ENCODE data around the gene CPXM2. TPM values are rescaled to one million over a fixed set of nuclear protein-coding genes. Genes with fewer than 3 reads are reported as not detected.

CPXM2 gene
- total RNA-seq, 1 donor from 2014 or later: not detected

- H3K9me3 Mint-ChIP-seq: peaks cover 3% of the 10 kb centered on the region
These were observed 50.0 kb downstream of the CPXM2 start for GRCh38 chr10:123841560-123841959.

GRCh38 chr10:123841115-123841514 is 50.5 kb downstream of the CPXM2 start:
- Mint-ChIP-seq H3K4me1 (no peaks in the 10 kb centered on the region), H3K27me3 (peaks cover 12% of the 10 kb centered on the region), H3K9me3 (peaks cover 3% of the 10 kb centered on the region), H3K4me3 (no peak overlapping the region), H3K27ac (no peak overlapping the region), H3K36me3 (ENCODE audit: low read depth) (no peaks in the 10 kb centered on the region)
- ChIA-PET CTCF (no interaction called here), POLR2A (no interaction called here)
- DNase-seq (no peak), ATAC-seq (ENCODE audit: low read depth) (no peak)
- intact Hi-C loops (cut with micrococcal nuclease): no loop called here
- TF ChIP-seq CTCF (IDR thresholded peaks at IDR 0.05): no peak

More at GRCh38 chr10:123841560-123841959, 50.0 kb downstream of the CPXM2 start:
- POLR2A ChIA-PET: no interaction called here
- H3K27ac Mint-ChIP-seq: no peak overlapping the region
- DNase-seq: no peak
- peaks cover 8% of the 10 kb centered on the region for H3K27me3 Mint-ChIP-seq
- no peaks in the 10 kb centered on the region for H3K36me3 Mint-ChIP-seq (ENCODE audit: low read depth)
- no peak for TF ChIP-seq CTCF (IDR thresholded peaks at IDR 0.05)
- H3K4me3 Mint-ChIP-seq: no peak overlapping the region
- CTCF ChIA-PET: no interaction called here
- intact Hi-C loops (cut with micrococcal nuclease): no loop called here
- H3K4me1 Mint-ChIP-seq: no peaks in the 10 kb centered on the region
- ATAC-seq (ENCODE audit: low read depth): no peak

DNA sequence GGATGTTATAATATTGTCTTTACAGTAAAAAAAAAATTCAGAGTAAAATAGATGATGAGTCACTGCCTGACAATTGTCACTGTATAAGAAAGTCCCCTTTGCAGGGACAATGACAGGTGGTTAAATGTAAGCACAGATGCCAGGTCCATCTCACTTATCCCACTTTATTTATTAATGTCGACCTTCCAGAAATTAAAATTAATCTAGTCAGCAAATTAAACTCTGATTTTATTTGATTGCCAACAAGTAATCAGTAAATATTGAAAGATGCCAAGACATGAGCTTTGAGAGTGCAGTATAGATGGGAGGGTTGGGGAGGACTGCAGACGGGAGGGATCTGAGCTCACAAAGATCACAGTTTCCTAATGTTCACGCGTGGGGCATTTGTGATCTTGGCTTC is 50.9 kb downstream of the CPXM2 start:
- intact Hi-C loops (cut with micrococcal nuclease): no loop called here
- Mint-ChIP-seq H3K27me3 (peaks cover 14% of the 10 kb centered on the region), H3K36me3 (ENCODE audit: low read depth) (no peaks in the 10 kb centered on the region), H3K4me3 (no peak overlapping the region), H3K27ac (no peak overlapping the region), H3K4me1 (no peaks in the 10 kb centered on the region), H3K9me3 (peaks cover 3% of the 10 kb centered on the region)
- DNase-seq (no peak), ATAC-seq (ENCODE audit: low read depth) (no peak)
- ChIA-PET CTCF (no interaction called here), POLR2A (no interaction called here)
- no peak for TF ChIP-seq CTCF (IDR thresholded peaks at IDR 0.05)

GRCh38 chr10:123838596-123839310 is 52.9 kb downstream of the CPXM2 start:
- H3K27ac Mint-ChIP-seq: no peak overlapping the region
- H3K36me3 Mint-ChIP-seq (ENCODE audit: low read depth): no peaks in the 10 kb centered on the region
- peaks cover 26% of the 10 kb centered on the region for H3K27me3 Mint-ChIP-seq
- H3K9me3 Mint-ChIP-seq: no peaks in the 10 kb centered on the region
- intact Hi-C loops (cut with micrococcal nuclease): no loop called here
- TF ChIP-seq CTCF (IDR thresholded peaks at IDR 0.05): no peak
- ChIA-PET POLR2A (no interaction called here), CTCF (no interaction called here)
- ATAC-seq (ENCODE audit: low read depth) (no peak), DNase-seq (no peak)
- no peak overlapping the region for H3K4me3 Mint-ChIP-seq
- H3K4me1 Mint-ChIP-seq: no peaks in the 10 kb centered on the region

DNA sequence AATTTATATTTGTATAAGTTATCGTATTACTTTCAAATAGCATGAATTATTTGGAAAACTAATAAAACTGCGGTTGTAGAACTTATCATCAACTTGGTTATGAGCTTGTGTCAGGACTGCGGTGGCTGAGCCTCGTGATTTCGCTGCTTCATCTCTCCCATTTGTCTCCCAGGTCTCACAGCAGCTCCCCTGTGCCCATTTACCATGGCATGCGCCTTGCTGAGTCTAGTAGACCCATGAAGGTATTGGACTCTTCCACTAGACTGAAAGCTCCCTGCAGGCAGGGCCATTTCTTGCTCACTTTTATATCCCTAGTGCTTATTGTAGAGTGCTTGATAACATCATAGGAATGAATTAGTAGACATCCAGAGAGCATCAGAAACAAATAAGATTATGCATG is 53.9 kb downstream of the CPXM2 start:
- no peak overlapping the region for H3K27ac Mint-ChIP-seq
- H3K4me3 Mint-ChIP-seq: no peak overlapping the region
- DNase-seq (no peak), ATAC-seq (ENCODE audit: low read depth) (no peak)
- H3K27me3 Mint-ChIP-seq: peaks cover 26% of the 10 kb centered on the region
- ChIA-PET CTCF (no interaction called here), POLR2A (no interaction called here)
- intact Hi-C loops (cut with micrococcal nuclease): no loop called here
- H3K9me3 Mint-ChIP-seq: no peaks in the 10 kb centered on the region
- H3K4me1 Mint-ChIP-seq: no peaks in the 10 kb centered on the region
- no peak for TF ChIP-seq CTCF (IDR thresholded peaks at IDR 0.05)
- no peaks in the 10 kb centered on the region for H3K36me3 Mint-ChIP-seq (ENCODE audit: low read depth)
